Measurements from ENCODE around the gene SOX10.

SOX10 gene

DNA sequence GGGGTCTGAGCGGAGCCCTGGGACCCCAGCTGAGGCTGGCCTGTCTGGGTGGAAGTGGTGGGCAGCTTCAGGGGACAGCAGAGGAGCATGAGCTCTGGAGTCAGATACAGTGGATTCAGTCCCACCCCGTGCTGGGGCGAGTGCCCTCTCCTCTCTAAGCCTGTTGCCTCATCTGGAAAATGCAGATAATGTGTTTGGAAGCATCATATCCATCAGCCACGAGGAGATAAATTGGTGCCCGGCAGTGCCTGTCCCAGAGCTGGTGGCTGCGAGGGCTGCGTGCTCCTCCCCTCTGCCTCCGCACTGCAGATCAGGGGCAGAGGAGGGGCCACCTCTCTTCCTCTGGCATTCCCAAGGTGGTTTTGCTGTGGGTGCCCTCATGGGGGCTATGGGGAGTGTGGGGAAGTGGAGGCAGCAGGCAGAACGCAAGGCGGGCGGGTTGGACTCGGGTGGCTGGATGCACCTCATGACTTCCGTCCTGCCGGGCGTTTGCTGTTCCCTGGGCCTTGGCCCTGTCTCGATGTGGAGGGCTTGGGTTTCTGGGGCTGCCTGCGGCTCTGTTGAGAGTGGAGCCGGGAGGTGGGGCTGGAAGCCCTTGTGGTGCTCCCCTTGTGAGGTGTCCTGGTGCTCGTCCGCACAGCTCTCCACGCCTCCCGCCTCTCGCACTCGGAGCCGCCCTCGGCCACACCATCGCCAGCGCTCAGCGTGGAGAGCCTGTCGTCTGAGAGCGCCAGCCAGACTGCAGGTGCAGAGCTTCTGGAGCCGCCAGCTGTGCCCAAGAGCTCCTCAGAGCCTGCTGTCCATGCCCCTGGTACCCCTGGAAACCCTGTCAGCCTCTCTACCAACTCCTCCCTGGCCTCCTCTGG is 57.4 kb downstream of the SOX10 start:
- Mint-ChIP-seq H3K4me1 (ENCODE audit: low read depth) (no peaks in the 10 kb centered on the region), H3K9me3 (no peaks in the 10 kb centered on the region), H3K36me3 (ENCODE audit: low read depth) (peaks cover 12% of the 10 kb centered on the region), H3K4me3 (no peak overlapping the region), H3K27me3 (ENCODE audit: low read depth) (no peaks in the 10 kb centered on the region), H3K27ac (no peak overlapping the region)
- no peak for DNase-seq (ENCODE audit: low spot score)

- peaks cover 15% of the 10 kb centered on the region for H3K36me3 Mint-ChIP-seq (ENCODE audit: low read depth)
- DNase-seq (ENCODE audit: low spot score), result no peak
- H3K4me3 Mint-ChIP-seq, result no peak overlapping the region
- H3K27ac Mint-ChIP-seq, result no peak overlapping the region
- H3K27me3 Mint-ChIP-seq (ENCODE audit: low read depth), result no peaks in the 10 kb centered on the region
- H3K4me1 Mint-ChIP-seq (ENCODE audit: low read depth), result no peaks in the 10 kb centered on the region
- no peaks in the 10 kb centered on the region for H3K9me3 Mint-ChIP-seq
These were observed 58.0 kb downstream of the SOX10 start for GRCh38 chr22:37926358-37926757.

DNA sequence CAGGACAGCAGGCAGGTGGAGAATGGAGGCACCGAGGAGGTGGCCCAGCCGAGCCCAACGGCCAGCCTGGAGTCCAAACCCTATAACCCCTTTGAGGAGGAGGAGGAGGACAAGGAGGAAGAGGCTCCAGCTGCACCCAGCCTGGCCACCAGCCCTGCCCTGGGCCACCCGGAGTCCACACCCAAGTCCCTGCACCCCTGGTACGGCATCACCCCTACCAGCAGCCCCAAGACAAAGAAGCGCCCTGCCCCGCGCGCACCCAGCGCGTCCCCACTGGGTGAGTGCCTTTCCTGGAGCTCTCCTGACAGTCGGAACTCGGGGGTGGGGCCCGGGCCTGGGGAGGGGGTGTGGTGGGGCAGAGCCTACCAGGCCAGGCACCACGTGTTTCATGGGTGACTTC is 58.6 kb downstream of the SOX10 start:
- Mint-ChIP-seq H3K27me3 (ENCODE audit: low read depth) (no peaks in the 10 kb centered on the region), H3K27ac (no peak overlapping the region), H3K4me1 (ENCODE audit: low read depth) (no peaks in the 10 kb centered on the region), H3K4me3 (no peak overlapping the region), H3K36me3 (ENCODE audit: low read depth) (peaks cover 15% of the 10 kb centered on the region), H3K9me3 (no peaks in the 10 kb centered on the region)
- DNase-seq (ENCODE audit: low spot score), result no peak

GRCh38 chr22:37925330-37925729 is 59.0 kb downstream of the SOX10 start:
- no peak overlapping the region for H3K4me3 Mint-ChIP-seq
- no peak overlapping the region for H3K27ac Mint-ChIP-seq
- H3K9me3 Mint-ChIP-seq, result no peaks in the 10 kb centered on the region
- H3K27me3 Mint-ChIP-seq (ENCODE audit: low read depth), result no peaks in the 10 kb centered on the region
- H3K36me3 Mint-ChIP-seq (ENCODE audit: low read depth), result peaks cover 15% of the 10 kb centered on the region
- H3K4me1 Mint-ChIP-seq (ENCODE audit: low read depth), result no peaks in the 10 kb centered on the region
- no peak for DNase-seq (ENCODE audit: low spot score)

GRCh38 chr22:37924386-37925065 is 59.8 kb downstream of the SOX10 start:
- no peaks in the 10 kb centered on the region for H3K27me3 Mint-ChIP-seq (ENCODE audit: low read depth)
- no peak overlapping the region for H3K4me3 Mint-ChIP-seq
- no peaks in the 10 kb centered on the region for H3K9me3 Mint-ChIP-seq
- H3K27ac Mint-ChIP-seq, result no peak overlapping the region
- H3K36me3 Mint-ChIP-seq (ENCODE audit: low read depth), result peaks cover 19% of the 10 kb centered on the region
- no peak for DNase-seq (ENCODE audit: low spot score)
- peaks cover 5% of the 10 kb centered on the region for H3K4me1 Mint-ChIP-seq (ENCODE audit: low read depth)

GRCh38 chr22:37923927-37924326 is 60.4 kb downstream of the SOX10 start:
- no peak overlapping the region for H3K27ac Mint-ChIP-seq
- no peaks in the 10 kb centered on the region for H3K9me3 Mint-ChIP-seq
- H3K27me3 Mint-ChIP-seq (ENCODE audit: low read depth), result no peaks in the 10 kb centered on the region
- no peak for DNase-seq (ENCODE audit: low spot score)
- H3K36me3 Mint-ChIP-seq (ENCODE audit: low read depth), result peaks cover 15% of the 10 kb centered on the region
- H3K4me3 Mint-ChIP-seq, result no peak overlapping the region
- H3K4me1 Mint-ChIP-seq (ENCODE audit: low read depth), result peaks cover 5% of the 10 kb centered on the region
